Ammon's horn (tissue), 1 donor: ENCODE measurements around the gene CRYGC.
A peak's percentile ranks its signal among the peaks of the same experiment; 100 is the strongest.
"Not testable (repeated sequence)": the region's sequence is repeated elsewhere in the genome, so short reads cannot be mapped to it uniquely, and the experiment has no call there.

Experiments
- DNase-seq: peaks from one replicate; pipeline ENCODE4 v3.0.0-alpha.2; 2016; ENCODE audit warnings: low spot score

CRYGC gene

DNA sequence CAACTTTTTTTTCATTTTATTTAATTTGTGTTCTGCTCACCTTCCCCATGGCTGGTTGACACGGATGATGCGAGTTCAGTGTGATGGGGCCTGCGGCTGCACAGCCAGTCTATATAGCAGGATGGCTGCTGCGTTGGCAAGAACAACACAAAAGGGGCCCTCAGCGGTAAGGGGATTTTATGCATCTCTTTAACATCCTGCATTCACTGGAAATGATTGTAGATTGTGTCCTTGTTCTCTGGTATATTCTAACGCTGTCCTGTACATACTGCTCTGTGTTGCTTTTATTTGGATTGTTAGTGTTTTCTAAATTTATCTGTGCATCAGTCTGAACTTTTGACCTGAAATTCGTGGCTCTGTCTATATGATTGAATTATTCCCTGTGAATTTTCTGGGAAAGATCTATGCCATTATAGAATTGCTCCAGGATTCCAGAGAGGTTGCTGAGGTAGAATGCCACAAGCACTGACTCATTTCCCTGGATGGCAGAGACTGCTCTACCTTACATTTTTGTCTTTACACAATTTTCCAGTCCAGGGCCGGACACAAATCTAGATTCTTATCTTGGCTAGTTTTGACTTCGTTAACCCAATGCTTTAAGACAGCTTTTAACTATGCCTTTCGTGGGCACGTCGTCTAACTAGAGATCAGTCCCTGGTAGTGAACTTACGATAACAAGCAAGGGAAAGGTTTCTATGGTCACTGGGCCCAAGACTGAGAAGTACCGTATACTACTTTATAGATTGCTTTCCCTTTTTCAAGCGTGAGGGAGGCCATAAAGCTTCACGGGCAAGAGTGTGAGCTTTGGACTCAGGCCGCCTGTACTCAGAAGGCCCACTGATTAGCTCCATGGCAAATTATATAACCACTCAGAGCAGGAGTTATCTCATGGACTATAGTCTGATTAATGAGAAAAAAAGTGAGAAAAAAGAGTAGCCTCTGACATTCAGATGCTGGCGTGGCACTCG, at the start of gene CRYGC:
Gene CRYGC (minus strand): TSS at position 85 of the 968 bp plus-strand sequence. CDS start 36 bp downstream, at position 49.
- no peak for DNase-seq

GRCh38 chr2:208179028-208179609, 49.5 kb upstream of the CRYGC start:
- no peak for DNase-seq

- DNase-seq = peak; percentile 18
Observed at GRCh38 chr2:208175840-208176153, 46.2 kb upstream of the CRYGC start.

- DNase-seq = peak; percentile 93
Observed at GRCh38 chr2:208175069-208175839, 45.6 kb upstream of the CRYGC start.

GRCh38 chr2:208174144-208174543, 44.5 kb upstream of the CRYGC start:
- DNase-seq = no peak

DNA sequence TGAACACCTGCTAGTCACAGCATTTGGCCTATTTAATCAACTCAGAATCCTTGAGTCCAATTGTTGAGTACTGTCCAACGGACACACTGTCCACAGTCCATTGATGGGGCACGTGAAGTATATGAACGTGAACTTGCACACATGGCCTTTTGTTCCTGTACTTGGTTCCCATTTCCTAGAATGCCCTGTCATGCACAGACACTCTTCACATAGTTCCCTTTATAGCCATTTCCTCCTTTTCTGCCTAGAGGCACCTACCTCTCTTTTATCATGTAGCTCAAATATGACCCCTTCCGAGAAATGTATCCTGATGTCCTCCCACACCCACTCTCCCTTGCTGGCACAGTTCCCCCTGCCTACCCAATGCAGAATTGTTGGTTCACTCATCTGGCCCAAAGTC, 42.5 kb upstream of the CRYGC start:
- DNase-seq = peak; percentile 31

DNA sequence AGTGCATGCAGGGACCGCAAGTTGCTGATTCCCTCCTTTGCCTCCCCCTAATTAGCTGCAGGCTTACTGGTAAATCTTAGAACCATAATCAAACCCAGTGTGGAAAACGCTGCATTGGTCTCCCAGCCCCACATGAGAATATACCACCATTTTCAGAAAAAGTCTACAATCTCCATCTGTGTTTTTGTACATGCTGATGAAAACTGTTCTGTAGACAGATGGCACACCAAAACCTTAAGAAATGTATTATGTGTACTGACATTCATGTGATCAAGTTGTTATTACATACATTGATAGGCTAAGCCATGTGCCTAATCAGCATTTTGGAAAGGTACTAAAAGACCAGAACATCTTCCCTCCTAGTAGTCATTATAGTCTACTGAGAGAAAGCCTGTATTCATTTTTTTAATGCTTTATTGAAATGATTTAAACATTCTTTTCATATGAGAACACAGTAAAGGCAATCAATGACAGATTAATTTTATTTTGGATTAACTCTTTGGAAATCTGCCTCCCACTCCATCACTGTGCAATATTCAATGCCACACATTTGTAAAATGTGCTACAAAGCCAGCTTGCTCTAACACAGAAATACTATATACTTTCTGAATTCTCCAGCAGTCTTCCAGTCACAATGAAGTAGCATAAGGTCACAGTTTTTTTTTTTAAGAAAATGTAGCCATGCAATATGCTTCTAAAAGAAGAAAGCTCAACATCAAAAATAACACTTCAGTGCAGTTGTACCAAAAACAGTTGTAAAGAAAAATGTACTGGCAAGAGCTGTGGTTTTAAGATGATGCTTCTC, 35.5 kb upstream of the CRYGC start:
- DNase-seq = no peak

- no peak for DNase-seq
Observed at GRCh38 chr2:208163489-208163888, 33.9 kb upstream of the CRYGC start, which contains the start of gene CRYGA. TSS of gene CRYGA (minus strand) at chr2:208163589. CDS start at chr2:208163556, 33 bp downstream.

GRCh38 chr2:208156439-208156838, 26.8 kb upstream of the CRYGC start:
- no peak for DNase-seq

DNA sequence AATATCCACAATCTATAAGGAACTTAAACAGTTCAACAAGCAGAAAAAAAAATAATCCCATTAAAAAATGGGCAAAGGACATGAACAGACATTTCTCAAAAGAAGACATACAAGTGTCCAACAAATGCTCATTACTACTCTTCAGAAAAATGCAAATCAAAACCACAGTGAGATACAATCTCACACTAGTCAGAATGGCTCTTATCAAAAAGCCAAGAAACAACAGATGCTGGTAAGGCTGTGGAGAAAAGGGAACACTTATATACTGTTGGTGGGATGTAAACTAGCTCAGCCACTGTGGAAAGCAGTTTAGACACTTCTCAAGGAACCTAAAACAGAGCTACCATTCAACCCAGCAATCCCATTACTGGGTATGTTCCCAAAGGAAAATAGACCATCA, 23.5 kb upstream of the CRYGC start:
- no peak for DNase-seq

DNA sequence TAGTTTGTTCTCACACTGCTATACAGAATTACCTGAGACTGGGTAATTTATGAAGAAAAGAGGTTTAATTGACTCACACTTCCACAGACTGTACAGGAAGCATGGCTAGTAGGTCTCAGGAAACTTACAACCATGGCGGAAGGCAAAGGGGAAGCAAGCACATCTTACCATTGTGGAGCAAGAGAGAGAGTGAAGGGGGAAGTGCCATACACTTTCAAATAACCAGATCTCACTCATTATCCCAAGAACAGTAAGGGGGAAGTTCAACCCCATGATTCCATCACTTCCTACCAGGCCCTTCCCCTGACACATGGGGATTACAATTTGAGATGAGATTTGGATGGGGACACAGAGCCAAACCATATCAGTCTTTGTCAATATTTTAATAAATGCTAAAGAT, 21.3 kb upstream of the CRYGC start:
- DNase-seq = no peak

- DNase-seq = no peak
Observed at GRCh38 chr2:208150094-208150493, 20.5 kb upstream of the CRYGC start.

DNA sequence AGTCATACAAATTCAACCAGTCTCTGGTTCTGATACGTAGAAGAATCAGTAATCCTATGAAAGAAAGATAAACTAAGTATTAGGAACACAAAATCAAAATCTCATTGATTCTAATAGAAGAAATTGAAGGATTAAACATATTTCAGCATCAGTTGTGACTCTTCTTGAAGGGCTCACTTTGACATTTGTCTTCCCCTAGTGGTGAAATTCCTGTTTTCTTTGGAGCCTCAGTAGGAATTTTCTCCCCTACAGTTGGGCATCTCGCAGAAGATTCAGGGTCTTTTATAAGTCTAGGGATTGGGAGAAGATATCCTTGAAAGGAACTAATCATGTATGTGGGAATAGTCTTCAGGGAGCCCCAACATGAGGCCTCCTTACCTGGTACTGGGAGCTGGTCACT, 19.2 kb upstream of the CRYGC start:
- no peak for DNase-seq

GRCh38 chr2:208147759-208148158, 18.1 kb upstream of the CRYGC start:
- no peak for DNase-seq

DNA sequence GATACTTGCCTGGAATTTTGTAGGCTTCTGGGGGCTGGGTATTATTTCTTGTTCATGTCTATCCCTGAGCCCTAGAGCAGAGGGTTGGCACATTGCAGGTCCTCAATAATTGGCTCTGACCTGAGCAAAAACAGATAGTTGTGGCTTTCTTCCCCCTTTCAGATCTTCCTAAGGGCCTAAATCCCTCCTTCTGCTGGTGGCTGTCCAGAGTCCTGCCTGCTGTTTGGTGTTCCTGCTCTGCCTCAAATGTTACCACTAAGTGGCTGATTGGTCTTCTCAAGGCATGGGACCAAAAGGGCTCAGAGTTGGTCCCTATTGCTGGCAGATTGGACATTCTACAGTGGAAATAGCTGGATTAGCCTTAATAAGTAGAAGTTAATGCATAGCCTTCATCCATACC, 17.4 kb upstream of the CRYGC start:
- DNase-seq = no peak

- no peak for DNase-seq
Observed at GRCh38 chr2:208146006-208146405, 16.4 kb upstream of the CRYGC start, which contains the start of gene CRYGB. TSS of gene CRYGB (minus strand) at chr2:208146158. CDS start at chr2:208146120, 38 bp downstream.

DNA sequence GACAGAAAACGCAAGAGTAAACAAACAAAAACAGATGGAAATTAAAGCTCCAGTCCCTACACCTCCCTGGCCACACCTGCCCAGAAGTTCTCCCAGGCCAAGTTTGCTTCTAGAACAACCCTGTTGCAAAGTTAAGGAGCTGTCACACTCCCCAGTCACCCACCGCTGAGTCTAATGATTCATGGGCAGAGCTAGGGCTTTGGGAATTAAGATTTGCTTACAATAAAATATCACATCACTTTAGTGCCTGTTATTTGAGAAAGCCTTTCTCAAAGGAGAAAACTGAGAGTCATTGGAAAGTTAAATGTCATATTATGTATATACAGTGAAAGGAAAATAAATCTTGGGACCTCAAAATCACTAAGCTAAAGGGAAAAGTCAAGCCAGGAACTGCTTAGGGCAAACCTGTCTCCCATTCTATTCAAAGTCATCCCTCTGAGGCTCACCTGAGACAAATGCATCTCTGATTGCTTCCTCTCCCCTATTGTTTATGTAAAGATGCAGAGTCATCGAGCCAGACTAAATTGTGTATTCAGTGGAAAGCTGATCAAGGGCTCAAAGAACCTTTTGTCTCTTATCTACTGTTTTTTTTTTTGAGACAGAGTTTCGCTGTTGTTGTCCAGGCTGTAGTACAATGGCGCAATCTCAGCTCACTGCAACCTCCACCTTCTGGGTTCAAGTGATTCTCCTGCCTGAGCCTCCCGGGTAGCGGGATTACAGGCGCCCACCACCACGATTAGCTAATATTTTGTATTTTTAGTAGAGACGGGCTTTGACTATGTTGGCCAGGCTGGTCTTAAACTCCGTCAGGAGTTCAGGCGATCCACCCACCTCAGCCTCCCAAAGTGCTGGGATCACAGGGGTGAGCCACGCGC, 13.5 kb upstream of the CRYGC start:
- DNase-seq = no peak

- DNase-seq = no peak
Observed at GRCh38 chr2:208142240-208142924, 12.8 kb upstream of the CRYGC start.

DNA sequence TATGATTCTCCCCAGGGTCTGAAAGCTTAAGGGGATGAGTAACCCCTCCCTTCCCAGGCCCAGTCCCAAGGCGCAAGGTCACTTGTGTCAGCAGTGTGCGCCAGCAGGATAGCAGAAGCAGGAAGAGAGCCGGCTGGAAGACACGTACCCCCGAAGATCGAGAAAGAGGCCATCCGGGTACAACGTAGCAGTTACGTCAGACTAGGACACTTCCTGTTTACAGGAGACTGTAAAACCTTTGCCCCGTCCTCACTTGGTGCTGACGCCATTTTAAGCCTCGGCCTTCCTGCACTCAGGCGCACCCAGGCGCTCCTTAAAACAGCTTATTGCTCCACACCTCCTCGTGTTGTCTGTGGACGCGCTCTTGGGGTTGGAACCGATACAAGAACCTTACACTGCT, 9.8 kb upstream of the CRYGC start:
- DNase-seq = no peak

GRCh38 chr2:208138334-208138733, 8.7 kb upstream of the CRYGC start:
- not testable (repeated sequence) for DNase-seq
